ENCODE results near the gene TCF7L2. TPM values are rescaled to one million over a fixed set of nuclear protein-coding genes. Genes with fewer than 3 reads are reported as not detected.
A peak's percentile ranks its signal among the peaks of the same experiment; 100 is the strongest.

Gene TCF7L2
- total RNA-seq, 1 donor from 2014 or later = 109 TPM

GRCh38 chr10:112988839-112989406, 38.9 kb downstream of the TCF7L2 start:
- TF ChIP-seq CTCF (IDR thresholded peaks at IDR 0.05; ENCODE audit: unreplicated experiment) = no peak
- Mint-ChIP-seq H3K9me3 (ENCODE audit: low read depth) (no peaks in the 10 kb centered on the region), H3K4me3 (ENCODE audit: low read depth) (no peak overlapping the region), H3K27ac (peak overlapping the region; percentile 76), H3K36me3 (ENCODE audit: insufficient read depth) (peaks cover 16% of the 10 kb centered on the region), H3K27me3 (no peaks in the 10 kb centered on the region), H3K4me1 (ENCODE audit: low read depth) (peaks cover 41% of the 10 kb centered on the region)
- no peak for DNase-seq (ENCODE audit: low spot score, unreplicated experiment)

GRCh38 chr10:112989826-112990225, 39.8 kb downstream of the TCF7L2 start:
- peaks cover 20% of the 10 kb centered on the region for H3K36me3 Mint-ChIP-seq (ENCODE audit: insufficient read depth)
- no peaks in the 10 kb centered on the region for H3K27me3 Mint-ChIP-seq
- H3K4me1 Mint-ChIP-seq (ENCODE audit: low read depth) = peaks cover 34% of the 10 kb centered on the region
- no peak overlapping the region for H3K4me3 Mint-ChIP-seq (ENCODE audit: low read depth)
- no peak for DNase-seq (ENCODE audit: low spot score, unreplicated experiment)
- no peak overlapping the region for H3K27ac Mint-ChIP-seq
- no peak for TF ChIP-seq CTCF (IDR thresholded peaks at IDR 0.05; ENCODE audit: unreplicated experiment)
- no peaks in the 10 kb centered on the region for H3K9me3 Mint-ChIP-seq (ENCODE audit: low read depth)

- Mint-ChIP-seq H3K27ac (peak overlapping the region; percentile 37), H3K36me3 (ENCODE audit: insufficient read depth) (peaks cover 20% of the 10 kb centered on the region), H3K4me1 (ENCODE audit: low read depth) (peaks cover 32% of the 10 kb centered on the region), H3K9me3 (ENCODE audit: low read depth) (no peaks in the 10 kb centered on the region), H3K27me3 (no peaks in the 10 kb centered on the region), H3K4me3 (ENCODE audit: low read depth) (no peak overlapping the region)
- no peak for TF ChIP-seq CTCF (IDR thresholded peaks at IDR 0.05; ENCODE audit: unreplicated experiment)
- no peak for DNase-seq (ENCODE audit: low spot score, unreplicated experiment)
Measured at GRCh38 chr10:112990271-112990670, 40.2 kb downstream of the TCF7L2 start.

- TF ChIP-seq CTCF (IDR thresholded peaks at IDR 0.05; ENCODE audit: unreplicated experiment) = no peak
- H3K4me3 Mint-ChIP-seq (ENCODE audit: low read depth) = no peak overlapping the region
- peaks cover 21% of the 10 kb centered on the region for H3K4me1 Mint-ChIP-seq (ENCODE audit: low read depth)
- peaks cover 17% of the 10 kb centered on the region for H3K36me3 Mint-ChIP-seq (ENCODE audit: insufficient read depth)
- H3K27ac Mint-ChIP-seq = no peak overlapping the region
- H3K27me3 Mint-ChIP-seq = no peaks in the 10 kb centered on the region
- no peaks in the 10 kb centered on the region for H3K9me3 Mint-ChIP-seq (ENCODE audit: low read depth)
- no peak for DNase-seq (ENCODE audit: low spot score, unreplicated experiment)
Measured at GRCh38 chr10:112991888-112992491, 41.9 kb downstream of the TCF7L2 start.

- no peak overlapping the region for H3K4me3 Mint-ChIP-seq (ENCODE audit: low read depth)
Measured at GRCh38 chr10:112996462-112996861, 46.4 kb downstream of the TCF7L2 start.

More at GRCh38 chr10:112996462-112996861, 46.4 kb downstream of the TCF7L2 start:
- Mint-ChIP-seq H3K27me3 (no peaks in the 10 kb centered on the region), H3K27ac (no peak overlapping the region), H3K4me1 (ENCODE audit: low read depth) (peaks cover 33% of the 10 kb centered on the region), H3K36me3 (ENCODE audit: insufficient read depth) (peaks cover 12% of the 10 kb centered on the region), H3K9me3 (ENCODE audit: low read depth) (no peaks in the 10 kb centered on the region)
- DNase-seq (ENCODE audit: low spot score, unreplicated experiment) = no peak
- TF ChIP-seq CTCF (IDR thresholded peaks at IDR 0.05; ENCODE audit: unreplicated experiment) = no peak
